K562 (cell line): ENCODE data around the gene ZNF200. TPM values are rescaled to one million over a fixed set of nuclear protein-coding genes. Genes with fewer than 3 reads are reported as not detected.
A peak's percentile ranks its signal among the peaks of the same experiment; 100 is the strongest.

Experiments
- ATAC-seq: fragments of 200-7000 bp; cut with Tn5 transposase; 3 replicates; pipeline ENCODE4 v1.9.1; 2020; ENCODE audit warnings: moderate library complexity
- BruUV-seq: library from RNA; stranded (reverse); fragments of 400-500 nt; replicated peaks from 2 replicates; lab custom pipeline; 2021; lab: Mats Ljungman, UMichigan
- CTCF ChIA-PET: fragments of 300-600 bp; formaldehyde crosslinking; extraction: SDS; loops from one replicate; lab custom pipeline; 2021; ENCODE audit warnings: low intra/inter-chr PET ratio; lab: Yijun Ruan, JAX
- POLR2A ChIA-PET: fragments of 300-600, 350-650 bp; sonication (Branson Sonifier 250); formaldehyde crosslinking; extraction: SDS; loops from one replicate; lab custom pipeline; 2021; ENCODE audit warnings: antibody characterized with exemption, inconsistent platforms; lab: Yijun Ruan, JAX
- DNase-seq, 4 experiments: peaks; one replicate each; pipeline versions ENCODE4 v3.0.0 to v3.0.0-alpha.2; 2011 to 2018; ENCODE audit warnings: low spot score in 3 of 4, mixed read lengths in 3 of 4; ENCODE audit errors: extremely low read depth in 1 of 4
- FAIRE-seq: peaks from 2 replicates; lab custom pipeline; 2011; peaks lifted over from hg19 to GRCh38; lab: Jason Lieb, UNC
- H2AFZ ChIP-seq: 2 replicates; pipeline ENCODE4 v1.6.0; 2011; ENCODE audit warnings: low read depth, low read length, control low read depth, inconsistent platforms
- H3K27ac ChIP-seq: fragments of 200-600 bp; 3 replicates; pipeline ENCODE4 v1.8.0; 2011; ENCODE audit warnings: low read depth, mild to moderate bottlenecking, control low read depth, inconsistent platforms, low read length, moderate library complexity, mixed read lengths; ENCODE audit errors: extremely low read depth
- H3K27me3 ChIP-seq, 2 experiments: fragments of 300-600 bp in 1 of 2; 2 replicates in 1 of 2; 3 replicates in 1 of 2; pipeline versions ENCODE4 v1.6.0 to v1.8.0; 2011; ENCODE audit warnings: inconsistent platforms in 2 of 2, low read length in 2 of 2, mild to moderate bottlenecking in 1 of 2, mixed read lengths in 1 of 2, moderate library complexity in 1 of 2; ENCODE audit not compliant: control insufficient read depth in 2 of 2, insufficient read depth in 2 of 2
- H3K36me3 ChIP-seq: fragments of 300-600 bp; 3 replicates; pipeline ENCODE4 v1.8.0; 2011; ENCODE audit warnings: mild to moderate bottlenecking, low read length, inconsistent platforms; ENCODE audit not compliant: control insufficient read depth, insufficient read depth
- H3K4me1 ChIP-seq, 2 experiments: fragments of 200-600 bp in 1 of 2; replicated peaks in 1 of 2; 2 replicates in 1 of 2; 3 replicates in 1 of 2; pipeline versions ENCODE4 v1.5.1 to v1.8.0; 2011; ENCODE audit warnings: inconsistent platforms in 2 of 2, low read length in 2 of 2, mild to moderate bottlenecking in 1 of 2, mixed read lengths in 1 of 2, moderate library complexity in 1 of 2; ENCODE audit not compliant: control insufficient read depth in 2 of 2, insufficient read depth in 2 of 2
- H3K4me2 ChIP-seq: 2 replicates; pipeline ENCODE4 v1.6.1; 2011; ENCODE audit warnings: low read length, control low read depth, inconsistent platforms, mixed read lengths; ENCODE audit not compliant: insufficient read depth
- H3K4me3 ChIP-seq: fragments of 200-600 bp; sonication (generic), shearing (Covaris generic); 2 replicates; pipeline ENCODE4 v1.5.1; 2016; ENCODE audit warnings: control low read depth, inconsistent platforms
- H3K79me2 ChIP-seq: fragments of 200-600 bp; 3 replicates; pipeline ENCODE4 v1.8.0; 2011; ENCODE audit warnings: low read length, inconsistent platforms; ENCODE audit not compliant: control insufficient read depth, insufficient read depth
- H3K9ac ChIP-seq, 2 experiments: 2 replicates each; pipeline versions ENCODE4 v1.6.0 to v1.6.1; 2011; ENCODE audit warnings: low read depth in 2 of 2, low read length in 2 of 2, control low read depth in 1 of 2, inconsistent platforms in 1 of 2, mild to moderate bottlenecking in 1 of 2, mixed read lengths in 1 of 2; ENCODE audit not compliant: insufficient read depth in 1 of 2
- H3K9me1 ChIP-seq: one replicate; pipeline ENCODE4 v1.6.0; 2011; ENCODE audit warnings: inconsistent platforms, mild to moderate bottlenecking, low read length, moderate library complexity; ENCODE audit not compliant: control insufficient read depth, insufficient read depth
- H3K9me3 ChIP-seq: replicated peaks from 2 replicates; pipeline ENCODE4 v1.5.1; 2011; ENCODE audit warnings: low read depth, low read length, inconsistent platforms; ENCODE audit not compliant: control insufficient read depth, insufficient read depth
- H4K20me1 ChIP-seq: replicated peaks from 2 replicates; pipeline ENCODE4 v1.6.1; 2011; ENCODE audit warnings: low read length, inconsistent platforms, mixed read lengths; ENCODE audit not compliant: control insufficient read depth, insufficient read depth
- CEBPG ChIP-seq, 3 experiments: fragments of 200-800 bp in 1 of 3; sonication (Bioruptor generic) in 1 of 3; sonication (generic) in 1 of 3; formaldehyde crosslinking in 1 of 3; IDR thresholded peaks in 2 of 3; conservative IDR thresholded peaks in 1 of 3; 2 replicates each; pipeline versions ENCODE4 v1.6.1 to v1.8.0; 2016 to 2022; ENCODE audit warnings: missing compliant biosample characterization in 2 of 3, missing genetic modification characterization in 2 of 3, mild to moderate bottlenecking in 1 of 3, missing genetic modification reagents in 1 of 3
- EP400 ChIP-seq: fragments of 450-650 bp; IDR thresholded peaks from 2 replicates; pipeline ENCODE4 v1.6.1; 2017; ENCODE audit warnings: antibody characterized with exemption, mild to moderate bottlenecking, moderate library complexity
- KAT7 ChIP-seq: sonication (generic); formaldehyde crosslinking; IDR thresholded peaks from 2 replicates; pipeline ENCODE4 v1.8.0; 2022; ENCODE audit warnings: missing genetic modification reagents, mild to moderate bottlenecking, borderline replicate concordance
- POLR2G ChIP-seq: fragments of 200-400 bp; formaldehyde crosslinking; IDR thresholded peaks from 2 replicates; pipeline ENCODE4 v1.6.1; 2017; ENCODE audit warnings: low read depth, mild to moderate bottlenecking, antibody characterized with exemption, low read length, moderate library complexity
- RFX1 ChIP-seq: fragments of 450-650 bp; IDR thresholded peaks from 2 replicates; pipeline ENCODE4 v1.6.1; 2016; ENCODE audit warnings: mild to moderate bottlenecking, moderate library complexity
- TAF7 ChIP-seq: fragments of 450-650 bp; IDR thresholded peaks from 2 replicates; pipeline ENCODE4 v1.6.1; 2016; ENCODE audit warnings: missing genetic modification characterization, missing compliant biosample characterization
- ZNF551 ChIP-seq: fragments of 250-450 bp; sonication (Bioruptor Pico); IDR thresholded peaks from 2 replicates; pipeline ENCODE4 v1.5.0; 2021; ENCODE audit warnings: mild to moderate bottlenecking, moderate library complexity
- ZNF589 ChIP-seq: fragments of 200-800 bp; sonication (Bioruptor generic); IDR thresholded peaks from 2 replicates; pipeline ENCODE4 v1.6.1; 2016; ENCODE audit warnings: low read depth, missing genetic modification characterization, missing compliant biosample characterization
- ZNF778 ChIP-seq: fragments of 450-650 bp; formaldehyde crosslinking; IDR thresholded peaks from 2 replicates; pipeline ENCODE4 v1.4.0; 2020; ENCODE audit warnings: mild to moderate bottlenecking, moderate library complexity
- WGBS: fragments of 100-300 bp; shearing (Covaris generic); methylation state at CpG from one replicate; pipeline ENCODE4 v1.1.6; 2016; ENCODE audit warnings: low coverage, mixed read lengths; ENCODE audit not compliant: insufficient coverage; ENCODE audit errors: missing lambda C conversion rate; 5-methylcytosine and 5-hydroxymethylcytosine counted together
- in situ Hi-C: fragments of 300-500 bp; cut with MboI; formaldehyde crosslinking; loops from 4 replicates; pipeline ENCODE4 v1.15.0; 2018; ENCODE audit warnings: inconsistent platforms, mixed read lengths
- intact Hi-C: fragments of 100-400 bp; cut with micrococcal nuclease; formaldehyde crosslinking; loops from 2 replicates; pipeline ENCODE4 v1.14.2; 2022
- polyA plus RNA-seq, 8 experiments: library from polyadenylated mRNA; depleted of rRNA in 4 of 8; stranded (reverse) in 5 of 8; unstranded in 3 of 8; fragments of >200 nt; fragmentation: Nextera tagmentation in 2 of 8; fragmentation: Illumina TruSeq in 1 of 8; extraction: Ambion mirVana in 2 of 8; extraction: Trizol in 1 of 8; gene quantifications; 2 replicates each; pipeline versions ENCODE4 v1.2.1 to v1.2.3, GENCODE V29; 2011 to 2014; ENCODE audit warnings: inconsistent platforms in 1 of 8, missing spikeins in 1 of 8
- total RNA-seq, 7 experiments: library from RNA; depleted of rRNA in 6 of 7; stranded (reverse); fragments of >200 nt in 6 of 7; fragmentation: Illumina TruSeq in 2 of 7; extraction: Trizol in 2 of 7; gene quantifications; 2 replicates each; pipeline versions ENCODE4 v1.2.1 to v1.2.3, GENCODE V29; 2011 to 2021; ENCODE audit warnings: low replicate concordance in 1 of 7
- TF ChIP-seq, protein P1 (sequence below): fragments of 150-350 bp; conservative IDR thresholded peaks from 2 replicates; pipeline ENCODE4 v1.6.1; 2014; ENCODE audit warnings: low read length
- TF ChIP-seq, protein P2 (sequence below): sonication (generic); formaldehyde crosslinking; IDR thresholded peaks from 2 replicates; pipeline ENCODE4 v1.4.0; 2020; ENCODE audit warnings: mild to moderate bottlenecking, missing genetic modification reagents

The ZNF200 gene
- total and polyA plus RNA-seq, 9 of the 15 experiments (the other 6 are each of a cell fraction or from before 2014, with no cell fraction given): 4.8 to 14.5 (median 9.2) TPM

DNA sequence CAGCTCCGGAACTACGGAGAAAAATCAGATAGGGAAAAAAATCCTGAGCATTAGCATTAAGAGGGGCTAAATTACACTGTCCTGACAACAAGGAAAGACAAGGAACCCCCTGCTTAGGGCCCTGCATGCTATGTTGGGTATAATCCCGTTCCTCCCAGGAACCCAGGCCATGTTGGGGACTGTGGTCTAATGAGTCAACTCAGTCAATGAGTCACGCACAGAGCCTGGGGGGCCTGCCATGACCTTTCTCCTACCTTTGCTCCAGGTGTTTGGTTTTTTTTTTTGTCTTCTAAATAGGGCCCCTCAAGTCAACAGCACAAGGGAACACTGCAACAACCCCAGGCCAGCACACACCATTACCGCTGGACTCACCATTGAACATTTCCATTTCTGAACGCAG lies 8.9 kb upstream of the ZNF200 start:
- DNase-seq (no peak), ATAC-seq (no peak)
- 13% methylated on average over 6 of the region's 6 CpGs for WGBS
- POLR2A ChIA-PET: interaction anchor here (0.6 to 1.1 kb wide), 3 partner anchors 14 to 1055 kb away, joined by 3 read pairs; no protein-coding TSS in a partner anchor
- Histone ChIP-seq H3K27me3 (peaks cover 25 to 48% of the 10 kb centered on the region in 2 experiments), H3K9me3 (peaks cover 4% of the 10 kb centered on the region), H3K4me2 (no peak overlapping the region), H3K4me3 (no peak overlapping the region), H2AFZ (no peak overlapping the region), H3K4me1 (no peaks in the 10 kb centered on the region), H4K20me1 (no peaks in the 10 kb centered on the region), H3K9ac (no peak overlapping the region)
- in situ Hi-C loops: no loop called here
- CTCF ChIA-PET: no interaction called here
- intact Hi-C loops: no loop called here
- no peak for TF ChIP-seq POLR2G
- TF ChIP-seq, all 486 proteins: peak for 0
- H3K36me3 ChIP-seq: no peaks in the 10 kb centered on the region
- no peak overlapping the region for H3K27ac ChIP-seq
- no peak for FAIRE-seq
- no TSS peak for BruUV-seq
- H3K9me1 ChIP-seq: no peaks in the 10 kb centered on the region
- no peaks in the 10 kb centered on the region for H3K79me2 ChIP-seq

DNA sequence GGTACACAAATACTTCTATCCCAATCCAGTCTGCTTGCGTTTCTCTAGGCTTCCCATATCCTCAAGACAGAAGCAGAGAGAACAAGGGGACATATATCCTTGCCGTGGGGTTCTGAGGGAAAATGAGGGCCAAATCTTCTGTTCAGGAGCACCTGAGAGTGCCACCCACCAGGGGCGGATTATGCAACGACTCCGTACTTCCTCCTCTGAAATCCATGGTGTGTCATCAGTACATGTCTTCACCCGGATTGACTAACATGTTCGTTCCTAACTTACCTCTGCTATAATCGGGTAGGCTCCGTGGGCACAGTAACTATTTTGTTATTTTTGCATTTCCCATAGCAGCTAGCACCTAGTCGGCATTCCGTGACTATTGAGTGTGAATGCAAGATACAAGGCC lies 7.8 kb upstream of the ZNF200 start:
- in situ Hi-C loops: no loop called here
- ATAC-seq: no peak
- POLR2A ChIA-PET: interaction anchor here (0.6 to 1.3 kb wide), 2 partner anchors 14 to 224 kb away, joined by 3 to 4 read pairs; partner anchors contain the start of gene MEFV
- TF ChIP-seq ZNF551 (CRISPR knock-in tag) (no peak), ZNF778 (no peak), ZNF589 (CRISPR knock-in tag) (no peak), KAT7 (no peak), EP400 (no peak), RFX1 (no peak), TAF7 (tag) (no peak), CEBPG (CRISPR knock-in tag; IDR thresholded peaks at IDR 0.05) (no peak), CEBPG (tag; conservative IDR thresholded peaks at IDR 0.05 in 1 of 2, IDR thresholded peaks at IDR 0.05 in 1 of 2) (peak in 1 of 2 experiments; percentile 80; a peak in 3 of 4 replicates)
- TF ChIP-seq, protein P1, sequence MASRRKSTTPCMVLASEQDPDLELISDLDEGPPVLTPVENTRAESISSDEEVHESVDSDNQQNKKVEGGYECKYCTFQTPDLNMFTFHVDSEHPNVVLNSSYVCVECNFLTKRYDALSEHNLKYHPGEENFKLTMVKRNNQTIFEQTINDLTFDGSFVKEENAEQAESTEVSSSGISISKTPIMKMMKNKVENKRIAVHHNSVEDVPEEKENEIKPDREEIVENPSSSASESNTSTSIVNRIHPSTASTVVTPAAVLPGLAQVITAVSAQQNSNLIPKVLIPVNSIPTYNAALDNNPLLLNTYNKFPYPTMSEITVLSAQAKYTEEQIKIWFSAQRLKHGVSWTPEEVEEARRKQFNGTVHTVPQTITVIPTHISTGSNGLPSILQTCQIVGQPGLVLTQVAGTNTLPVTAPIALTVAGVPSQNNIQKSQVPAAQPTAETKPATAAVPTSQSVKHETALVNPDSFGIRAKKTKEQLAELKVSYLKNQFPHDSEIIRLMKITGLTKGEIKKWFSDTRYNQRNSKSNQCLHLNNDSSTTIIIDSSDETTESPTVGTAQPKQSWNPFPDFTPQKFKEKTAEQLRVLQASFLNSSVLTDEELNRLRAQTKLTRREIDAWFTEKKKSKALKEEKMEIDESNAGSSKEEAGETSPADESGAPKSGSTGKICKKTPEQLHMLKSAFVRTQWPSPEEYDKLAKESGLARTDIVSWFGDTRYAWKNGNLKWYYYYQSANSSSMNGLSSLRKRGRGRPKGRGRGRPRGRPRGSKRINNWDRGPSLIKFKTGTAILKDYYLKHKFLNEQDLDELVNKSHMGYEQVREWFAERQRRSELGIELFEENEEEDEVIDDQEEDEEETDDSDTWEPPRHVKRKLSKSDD: no peak
- TF ChIP-seq, protein P2, sequence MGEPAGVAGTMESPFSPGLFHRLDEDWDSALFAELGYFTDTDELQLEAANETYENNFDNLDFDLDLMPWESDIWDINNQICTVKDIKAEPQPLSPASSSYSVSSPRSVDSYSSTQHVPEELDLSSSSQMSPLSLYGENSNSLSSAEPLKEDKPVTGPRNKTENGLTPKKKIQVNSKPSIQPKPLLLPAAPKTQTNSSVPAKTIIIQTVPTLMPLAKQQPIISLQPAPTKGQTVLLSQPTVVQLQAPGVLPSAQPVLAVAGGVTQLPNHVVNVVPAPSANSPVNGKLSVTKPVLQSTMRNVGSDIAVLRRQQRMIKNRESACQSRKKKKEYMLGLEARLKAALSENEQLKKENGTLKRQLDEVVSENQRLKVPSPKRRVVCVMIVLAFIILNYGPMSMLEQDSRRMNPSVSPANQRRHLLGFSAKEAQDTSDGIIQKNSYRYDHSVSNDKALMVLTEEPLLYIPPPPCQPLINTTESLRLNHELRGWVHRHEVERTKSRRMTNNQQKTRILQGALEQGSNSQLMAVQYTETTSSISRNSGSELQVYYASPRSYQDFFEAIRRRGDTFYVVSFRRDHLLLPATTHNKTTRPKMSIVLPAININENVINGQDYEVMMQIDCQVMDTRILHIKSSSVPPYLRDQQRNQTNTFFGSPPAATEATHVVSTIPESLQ: no peak

More for the DNA sequence above, 7.8 kb upstream of the ZNF200 start:
- DNase-seq: no peak
- peaks cover 4% of the 10 kb centered on the region for H3K9me3 ChIP-seq
- H2AFZ ChIP-seq: peak overlapping the region; percentile 16; the same call in 1 of the 2 replicates
- peaks cover 22 to 41% of the 10 kb centered on the region in 2 experiments for H3K27me3 ChIP-seq
- H3K27ac ChIP-seq: no peak overlapping the region
- H3K9ac ChIP-seq: no peak overlapping the region
- H3K36me3 ChIP-seq: no peaks in the 10 kb centered on the region
- H3K4me1 ChIP-seq: no peaks in the 10 kb centered on the region
- CTCF ChIA-PET: no interaction called here
- 7% methylated on average over 11 of the region's 11 CpGs for WGBS
- H3K9me1 ChIP-seq: no peaks in the 10 kb centered on the region
- no TSS peak for BruUV-seq
- H3K4me3 ChIP-seq: no peak overlapping the region
- H4K20me1 ChIP-seq: no peaks in the 10 kb centered on the region
- FAIRE-seq: no peak
- no peak overlapping the region for H3K4me2 ChIP-seq
- intact Hi-C loops: no loop called here
- no peaks in the 10 kb centered on the region for H3K79me2 ChIP-seq
